ENCODE measurements around the gene DDO.

DNA sequence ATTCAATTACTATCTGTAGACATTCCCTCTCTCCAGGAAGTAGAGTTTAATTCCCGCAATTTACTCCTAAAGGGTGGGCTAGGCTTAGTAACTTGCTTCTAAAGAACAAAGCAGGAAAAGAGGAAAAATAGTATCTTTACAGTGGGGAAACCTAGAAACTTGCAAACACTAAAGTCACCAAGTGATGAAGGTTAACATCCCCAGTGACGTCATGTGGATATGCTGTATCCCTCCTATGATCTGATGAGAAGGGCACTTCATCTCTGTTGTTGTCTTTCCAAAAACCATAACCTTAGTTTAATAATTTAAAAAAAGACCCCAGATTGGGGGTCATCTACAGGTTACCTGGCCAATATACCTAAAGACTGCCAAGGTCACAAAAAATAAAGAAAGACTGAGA, 43.8 kb upstream of the DDO start:
- TF ChIP-seq, protein P1, sequence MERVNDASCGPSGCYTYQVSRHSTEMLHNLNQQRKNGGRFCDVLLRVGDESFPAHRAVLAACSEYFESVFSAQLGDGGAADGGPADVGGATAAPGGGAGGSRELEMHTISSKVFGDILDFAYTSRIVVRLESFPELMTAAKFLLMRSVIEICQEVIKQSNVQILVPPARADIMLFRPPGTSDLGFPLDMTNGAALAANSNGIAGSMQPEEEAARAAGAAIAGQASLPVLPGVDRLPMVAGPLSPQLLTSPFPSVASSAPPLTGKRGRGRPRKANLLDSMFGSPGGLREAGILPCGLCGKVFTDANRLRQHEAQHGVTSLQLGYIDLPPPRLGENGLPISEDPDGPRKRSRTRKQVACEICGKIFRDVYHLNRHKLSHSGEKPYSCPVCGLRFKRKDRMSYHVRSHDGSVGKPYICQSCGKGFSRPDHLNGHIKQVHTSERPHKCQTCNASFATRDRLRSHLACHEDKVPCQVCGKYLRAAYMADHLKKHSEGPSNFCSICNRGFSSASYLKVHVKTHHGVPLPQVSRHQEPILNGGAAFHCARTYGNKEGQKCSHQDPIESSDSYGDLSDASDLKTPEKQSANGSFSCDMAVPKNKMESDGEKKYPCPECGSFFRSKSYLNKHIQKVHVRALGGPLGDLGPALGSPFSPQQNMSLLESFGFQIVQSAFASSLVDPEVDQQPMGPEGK (CRISPR knock-in tag; IDR thresholded peaks at IDR 0.05; ENCODE audit: borderline replicate concordance): no peak
- TF ChIP-seq, protein P2, sequence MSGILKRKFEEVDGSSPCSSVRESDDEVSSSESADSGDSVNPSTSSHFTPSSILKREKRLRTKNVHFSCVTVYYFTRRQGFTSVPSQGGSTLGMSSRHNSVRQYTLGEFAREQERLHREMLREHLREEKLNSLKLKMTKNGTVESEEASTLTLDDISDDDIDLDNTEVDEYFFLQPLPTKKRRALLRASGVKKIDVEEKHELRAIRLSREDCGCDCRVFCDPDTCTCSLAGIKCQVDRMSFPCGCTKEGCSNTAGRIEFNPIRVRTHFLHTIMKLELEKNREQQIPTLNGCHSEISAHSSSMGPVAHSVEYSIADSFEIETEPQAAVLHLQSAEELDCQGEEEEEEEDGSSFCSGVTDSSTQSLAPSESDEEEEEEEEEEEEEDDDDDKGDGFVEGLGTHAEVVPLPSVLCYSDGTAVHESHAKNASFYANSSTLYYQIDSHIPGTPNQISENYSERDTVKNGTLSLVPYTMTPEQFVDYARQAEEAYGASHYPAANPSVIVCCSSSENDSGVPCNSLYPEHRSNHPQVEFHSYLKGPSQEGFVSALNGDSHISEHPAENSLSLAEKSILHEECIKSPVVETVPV (CRISPR knock-in tag; IDR thresholded peaks at IDR 0.05): no peak
- no peak for TF ChIP-seq ZNF565 (CRISPR knock-in tag; conservative IDR thresholded peaks at IDR 0.05; ENCODE audit: low read depth)

All from SK-N-SH treated with all-trans-retinoic acid at 6 μM for 48 hours (cell line).